IMR-90 (cell line): Measurements from ENCODE around the gene ADCYAP1R1. TPM values are rescaled to one million over a fixed set of nuclear protein-coding genes. Genes with fewer than 3 reads are reported as not detected.

Experiments
- ATAC-seq: fragments of 200-7000 bp; cut with Tn5 transposase; 2 replicates; pipeline ENCODE4 v1.9.1; 2020; ENCODE audit warnings: low read depth, mild to moderate bottlenecking, moderate library complexity
- BruUV-seq: library from RNA; stranded (reverse); fragments of 400-500 nt; replicated peaks from 2 replicates; lab custom pipeline; 2021; lab: Mats Ljungman, UMichigan
- CTCF ChIA-PET: fragments of 300-600 bp; formaldehyde crosslinking; extraction: SDS; loops from one replicate; lab custom pipeline; 2021; ENCODE audit warnings: antibody characterized with exemption; lab: Yijun Ruan, JAX
- POLR2A ChIA-PET: fragments of 300-600 bp; sonication (Branson Sonifier 250); formaldehyde crosslinking; loops from one replicate; lab custom pipeline; 2022; ENCODE audit warnings: antibody characterized with exemption; ENCODE audit not compliant: unreplicated experiment; lab: Charles Lee
- DNase-seq: peaks from one replicate; pipeline ENCODE4 v3.0.0; 2013
- H2AFZ ChIP-seq: replicated peaks from 2 replicates; pipeline ENCODE3; 2013; ENCODE audit warnings: low read length, mild to moderate bottlenecking; ENCODE audit not compliant: poor library complexity
- H2AK5ac ChIP-seq: 2 replicates; pipeline ENCODE4 v1.6.1; 2013; ENCODE audit warnings: low read depth, low read length, inconsistent platforms
- H2AK9ac ChIP-seq: replicated peaks from 2 replicates; pipeline ENCODE3; 2013; ENCODE audit warnings: mild to moderate bottlenecking, low read depth, low read length, moderate library complexity; ENCODE audit not compliant: poor library complexity
- H2BK120ac ChIP-seq: 2 replicates; pipeline ENCODE4 v1.6.1; 2013; ENCODE audit warnings: low read depth, low read length, inconsistent platforms
- H2BK15ac ChIP-seq: 3 replicates; pipeline ENCODE4 v1.6.1; 2013; ENCODE audit warnings: low read depth, low read length, inconsistent platforms
- H2BK20ac ChIP-seq: 2 replicates; pipeline ENCODE4 v1.6.1; 2013; ENCODE audit warnings: low read depth, mild to moderate bottlenecking, inconsistent platforms, low read length, moderate library complexity
- H2BK5ac ChIP-seq: 2 replicates; pipeline ENCODE4 v1.6.1; 2013; ENCODE audit warnings: mild to moderate bottlenecking, low read depth, low read length, inconsistent platforms; ENCODE audit not compliant: poor library complexity, severe bottlenecking
- H3K14ac ChIP-seq: replicated peaks from 2 replicates; pipeline ENCODE4 v1.6.1; 2013; ENCODE audit warnings: low read depth, low read length, inconsistent platforms
- H3K18ac ChIP-seq: 2 replicates; pipeline ENCODE4 v1.6.1; 2013; ENCODE audit warnings: low read depth, low read length, control low read depth
- H3K23ac ChIP-seq: 2 replicates; pipeline ENCODE4 v1.6.1; 2013; ENCODE audit warnings: low read depth, low read length, inconsistent platforms
- H3K27ac ChIP-seq: 2 replicates; pipeline ENCODE4 v1.5.1; 2013; ENCODE audit warnings: mild to moderate bottlenecking, control low read depth, low read length; ENCODE audit not compliant: insufficient read depth
- H3K27me3 ChIP-seq: 2 replicates; pipeline ENCODE4 v1.6.1; 2013; ENCODE audit warnings: low read length; ENCODE audit not compliant: control insufficient read depth, insufficient read depth
- H3K36me3 ChIP-seq: 2 replicates; pipeline ENCODE4 v1.6.1; 2013; ENCODE audit warnings: low read length, mixed read lengths; ENCODE audit not compliant: control insufficient read depth, insufficient read depth
- H3K4ac ChIP-seq: 2 replicates; pipeline ENCODE4 v1.6.1; 2013; ENCODE audit warnings: low read depth, low read length, inconsistent platforms
- H3K4me1 ChIP-seq: 2 replicates; pipeline ENCODE4 v1.6.1; 2013; ENCODE audit warnings: low read length, mixed read lengths; ENCODE audit not compliant: control insufficient read depth, insufficient read depth
- H3K4me2 ChIP-seq: 2 replicates; pipeline ENCODE4 v1.6.1; 2013; ENCODE audit warnings: low read depth, mild to moderate bottlenecking, control low read depth, low read length, moderate library complexity
- H3K4me3 ChIP-seq: 2 replicates; pipeline ENCODE4 v1.5.1; 2013; ENCODE audit warnings: low read depth, mild to moderate bottlenecking, control low read depth, low read length, moderate library complexity; ENCODE audit not compliant: insufficient read depth
- H3K56ac ChIP-seq: 2 replicates; pipeline ENCODE4 v1.6.1; 2013; ENCODE audit warnings: low read length, inconsistent platforms; ENCODE audit not compliant: insufficient read depth; ENCODE audit errors: extremely low read depth
- H3K79me1 ChIP-seq, 2 experiments: 2 replicates each; pipeline ENCODE4 v1.6.1; 2013; ENCODE audit warnings: low read length in 2 of 2, inconsistent platforms in 1 of 2, low read depth in 1 of 2
- H3K9ac ChIP-seq: 2 replicates; pipeline ENCODE4 v1.6.1; 2013; ENCODE audit warnings: low read depth, low read length, control low read depth
- H3K9me1 ChIP-seq: 2 replicates; pipeline ENCODE4 v1.6.1; 2013; ENCODE audit warnings: low read length, inconsistent platforms; ENCODE audit not compliant: insufficient read depth
- H3K9me3 ChIP-seq: 2 replicates; pipeline ENCODE4 v1.6.1; 2013; ENCODE audit warnings: low read length; ENCODE audit not compliant: control insufficient read depth, insufficient read depth
- H4K20me1 ChIP-seq: 2 replicates; pipeline ENCODE4 v1.6.1; 2013; ENCODE audit warnings: low read length, inconsistent platforms; ENCODE audit not compliant: insufficient read depth
- H4K5ac ChIP-seq: 2 replicates; pipeline ENCODE4 v1.6.1; 2013; ENCODE audit warnings: mild to moderate bottlenecking, low read depth, low read length, control low read depth
- H4K8ac ChIP-seq, 2 experiments: 2 replicates each; pipeline ENCODE4 v1.6.1; 2013; ENCODE audit warnings: low read depth in 2 of 2, low read length in 2 of 2, control low read depth in 1 of 2, inconsistent platforms in 1 of 2
- H4K91ac ChIP-seq: 2 replicates; pipeline ENCODE4 v1.6.1; 2013; ENCODE audit warnings: low read depth, low read length, inconsistent platforms; ENCODE audit not compliant: insufficient read depth
- BHLHE40 ChIP-seq: fragments of 150-350 bp; IDR thresholded peaks from 2 replicates; pipeline ENCODE4 v1.6.1; 2016; ENCODE audit warnings: mild to moderate bottlenecking, low read depth, low read length
- CEBPB ChIP-seq: IDR thresholded peaks from 2 replicates; pipeline ENCODE4 v1.6.1; 2012; ENCODE audit warnings: low read depth, low read length, improper control_type of control experiment
- CHD1 ChIP-seq: IDR thresholded peaks from 2 replicates; pipeline ENCODE4 v1.6.1; 2012; ENCODE audit warnings: low read depth, low read length, improper control_type of control experiment
- CTCF ChIP-seq: conservative IDR thresholded peaks from 2 replicates; pipeline ENCODE4 v1.5.1; 2012; ENCODE audit warnings: mild to moderate bottlenecking, low read depth, low read length, improper control_type of control experiment
- ELK1 ChIP-seq: fragments of 150-350 bp; IDR thresholded peaks from 2 replicates; pipeline ENCODE4 v1.6.1; 2016; ENCODE audit warnings: low read depth, mild to moderate bottlenecking, low read length, moderate library complexity, borderline replicate concordance
- FOS ChIP-seq: fragments of 150-350 bp; IDR thresholded peaks from 2 replicates; pipeline ENCODE4 v1.6.1; 2016; ENCODE audit warnings: low read depth, low read length
- MAFK ChIP-seq: IDR thresholded peaks from 2 replicates; pipeline ENCODE4 v1.6.1; 2012; ENCODE audit warnings: low read depth, low read length, improper control_type of control experiment
- MAZ ChIP-seq: IDR thresholded peaks from 2 replicates; pipeline ENCODE4 v1.6.1; 2012; ENCODE audit warnings: low read depth, mild to moderate bottlenecking, low read length, improper control_type of control experiment, moderate library complexity, borderline replicate concordance
- MXI1 ChIP-seq: IDR thresholded peaks from 2 replicates; pipeline ENCODE4 v1.6.1; 2012; ENCODE audit warnings: low read depth, mild to moderate bottlenecking, low read length, moderate library complexity, borderline replicate concordance
- NFE2L2 ChIP-seq: fragments of 150-350 bp; IDR thresholded peaks from 2 replicates; pipeline ENCODE4 v1.6.1; 2016; ENCODE audit warnings: low read depth, mild to moderate bottlenecking, low read length
- POLR2A ChIP-seq: IDR thresholded peaks from 2 replicates; pipeline ENCODE4 v1.6.1; 2012; ENCODE audit warnings: mild to moderate bottlenecking, low read depth, low read length
- RAD21 ChIP-seq: IDR thresholded peaks from 2 replicates; pipeline ENCODE4 v1.6.1; 2012; ENCODE audit warnings: low read length, improper control_type of control experiment
- RCOR1 ChIP-seq: IDR thresholded peaks from 2 replicates; pipeline ENCODE4 v1.6.1; 2012; ENCODE audit warnings: mild to moderate bottlenecking, low read length, improper control_type of control experiment; ENCODE audit not compliant: insufficient replicate concordance
- RFX5 ChIP-seq: IDR thresholded peaks from 2 replicates; pipeline ENCODE4 v1.8.0; 2012; ENCODE audit warnings: low read depth, mild to moderate bottlenecking, low read length, moderate library complexity
- SMC3 ChIP-seq: fragments of 150-350 bp; IDR thresholded peaks from 2 replicates; pipeline ENCODE4 v1.6.1; 2016; ENCODE audit warnings: low read depth, mild to moderate bottlenecking, antibody characterized with exemption, low read length, moderate library complexity
- USF2 ChIP-seq: fragments of 150-350 bp; IDR thresholded peaks from 2 replicates; pipeline ENCODE4 v1.6.1; 2017; ENCODE audit warnings: mild to moderate bottlenecking, antibody characterized with exemption, low read length, low read depth
- WGBS, 2 experiments: methylation state at CpG; one replicate each; pipeline versions ENCODE4 v1.1.5 to v1.1.7; 2013; ENCODE audit warnings: missing lambda C conversion rate in 2 of 2; ENCODE audit not compliant: insufficient read length in 1 of 2; ENCODE audit errors: extremely low coverage in 2 of 2; 5-methylcytosine and 5-hydroxymethylcytosine counted together
- dilution Hi-C: fragments of 300-500 bp; cut with HindIII; formaldehyde crosslinking; loops from one replicate; pipeline ENCODE4 v1.14.3; 2018; ENCODE audit warnings: low sequenced_read_pairs; ENCODE audit not compliant: unreplicated experiment
- in situ Hi-C: fragments of 300-500 bp; cut with MboI; formaldehyde crosslinking; loops from 3 replicates; pipeline ENCODE4 v1.14.3; 2019; ENCODE audit warnings: low sequenced_read_pairs, inconsistent platforms, mixed read lengths
- intact Hi-C: fragments of 100-400 bp; cut with micrococcal nuclease; formaldehyde crosslinking; loops from 2 replicates; pipeline ENCODE4 v1.10.0; 2022
- polyA plus RNA-seq, 3 experiments: library from polyadenylated mRNA; depleted of rRNA; stranded (reverse); fragments of >200 nt; gene quantifications; 2 replicates each; pipeline ENCODE4 v1.2.3, GENCODE V29; 2012; ENCODE audit warnings: low replicate concordance in 1 of 3
- total RNA-seq: library from RNA; depleted of rRNA; stranded (reverse); fragments of >200 nt; gene quantifications from 2 replicates; pipeline ENCODE4 v1.2.3, GENCODE V29; 2012

Gene ADCYAP1R1
- total and polyA plus RNA-seq, 2 of the 4 experiments (the other 2 are of a cell fraction): not detected

GRCh38 chr7:31017032-31017675 is 35.0 kb upstream of the ADCYAP1R1 start:
- H3K4me3 ChIP-seq: no peak overlapping the region
- no peak overlapping the region for H3K56ac ChIP-seq
- no peak overlapping the region for H2BK20ac ChIP-seq
- no peak overlapping the region for H3K4ac ChIP-seq
- BruUV-seq: no TSS peak
- H2AK5ac ChIP-seq: no peak overlapping the region
- no peak overlapping the region for H2BK15ac ChIP-seq
- ATAC-seq (no peak), DNase-seq (no peak)
- no peak overlapping the region for H3K9ac ChIP-seq
- H2BK5ac ChIP-seq: no peak overlapping the region
- H3K36me3 ChIP-seq: no peaks in the 10 kb centered on the region
- H3K27ac ChIP-seq: no peak overlapping the region
- H3K9me3 ChIP-seq: no peaks in the 10 kb centered on the region
- no peak overlapping the region for H2BK120ac ChIP-seq
- ChIA-PET POLR2A (no interaction called here), CTCF (no interaction called here)
- H3K27me3 ChIP-seq: peaks cover 3% of the 10 kb centered on the region; the same call in 1 of the 2 replicates
- TF ChIP-seq CTCF (no peak), CHD1 (no peak), NFE2L2 (no peak), RAD21 (no peak), MXI1 (no peak), MAFK (no peak), FOS (no peak), CEBPB (no peak), USF2 (no peak), ELK1 (no peak), BHLHE40 (no peak), POLR2A (no peak), MAZ (no peak), SMC3 (no peak), RFX5 (no peak), RCOR1 (no peak)
- H2AFZ ChIP-seq: no peak overlapping the region
- no peak overlapping the region for H3K23ac ChIP-seq
- H4K91ac ChIP-seq: no peak overlapping the region
- no peaks in the 10 kb centered on the region for H3K79me1 ChIP-seq
- no peak overlapping the region for H4K5ac ChIP-seq
- dilution Hi-C loops (no loop called here), intact Hi-C loops (no loop called here), in situ Hi-C loops (no loop called here)
- no peaks in the 10 kb centered on the region for H3K4me1 ChIP-seq
- H4K20me1 ChIP-seq: no peaks in the 10 kb centered on the region
- H2AK9ac ChIP-seq: no peak overlapping the region
- 60% methylated on average over 1 of the region's 7 CpGs; no CpG with 5 or more reads in 1 of the 2 experiments for WGBS, 2 experiments
- no peak overlapping the region for H3K4me2 ChIP-seq
- no peak overlapping the region for H3K18ac ChIP-seq
- H4K8ac ChIP-seq: no peak overlapping the region
- no peak overlapping the region for H3K14ac ChIP-seq
- no peaks in the 10 kb centered on the region for H3K9me1 ChIP-seq
